Stimulated activated CD4-positive, alpha-beta T cell treated with anti-CD3 and anti-CD28 coated beads, Interleukin-15, amount 100 ng/mL, for 1 hour (primary cell): ENCODE results near the gene MPP2.
A peak's percentile ranks its signal among the peaks of the same experiment; 100 is the strongest.
"Not testable (repeated sequence)": the region's sequence is repeated elsewhere in the genome, so short reads cannot be mapped to it uniquely, and the experiment has no call there.

Experiments
- DNase-seq, 2 donors: peaks; one replicate each; pipeline ENCODE4 v3.0.0-alpha.2; 2020; ENCODE audit warnings: low read depth in 1 of 2, low spot score in 1 of 2

MPP2 gene

GRCh38 chr17:43931062-43931571 is 23.8 kb upstream of the MPP2 start:
- DNase-seq = no peak

DNA sequence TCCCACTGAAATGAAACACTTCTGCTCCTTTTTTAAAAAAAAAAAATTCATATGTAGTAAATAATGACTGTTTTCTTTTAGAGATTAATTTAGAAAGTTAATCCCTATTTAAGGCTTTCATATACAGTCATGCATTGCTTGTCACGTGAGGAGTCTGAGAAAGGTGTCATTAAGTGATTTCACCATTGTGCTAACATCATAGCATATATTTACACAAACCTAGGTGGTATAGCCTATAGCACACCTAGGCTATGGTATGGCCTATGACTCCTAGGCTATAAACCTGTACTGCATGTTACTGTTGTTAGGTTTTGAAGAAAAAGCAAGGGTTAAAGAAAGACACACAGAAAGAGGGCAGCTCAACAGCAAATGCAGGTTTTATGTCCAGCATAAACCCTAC is 21.3 kb upstream of the MPP2 start:
- DNase-seq = no peak

DNA sequence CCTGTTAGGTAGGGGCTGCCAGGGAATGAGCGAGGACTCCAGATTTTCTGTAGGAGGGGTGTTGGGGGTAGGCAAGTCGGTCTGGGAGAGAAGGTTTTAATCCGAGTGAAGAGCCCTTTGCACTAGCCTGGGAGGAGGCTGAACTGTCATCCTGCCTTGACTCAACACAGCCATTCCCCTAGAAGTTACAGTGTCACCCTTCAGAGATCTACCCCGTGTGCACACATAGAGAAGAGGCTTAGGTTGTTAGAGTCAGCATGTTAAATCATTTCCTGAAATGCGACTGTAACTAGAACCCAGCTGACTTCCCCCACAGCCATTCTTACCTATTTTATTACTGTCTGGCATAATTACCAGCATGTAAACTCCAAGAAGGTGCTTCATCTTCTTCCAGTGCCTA is 20.6 kb upstream of the MPP2 start:
- DNase-seq = not testable (repeated sequence)

DNA sequence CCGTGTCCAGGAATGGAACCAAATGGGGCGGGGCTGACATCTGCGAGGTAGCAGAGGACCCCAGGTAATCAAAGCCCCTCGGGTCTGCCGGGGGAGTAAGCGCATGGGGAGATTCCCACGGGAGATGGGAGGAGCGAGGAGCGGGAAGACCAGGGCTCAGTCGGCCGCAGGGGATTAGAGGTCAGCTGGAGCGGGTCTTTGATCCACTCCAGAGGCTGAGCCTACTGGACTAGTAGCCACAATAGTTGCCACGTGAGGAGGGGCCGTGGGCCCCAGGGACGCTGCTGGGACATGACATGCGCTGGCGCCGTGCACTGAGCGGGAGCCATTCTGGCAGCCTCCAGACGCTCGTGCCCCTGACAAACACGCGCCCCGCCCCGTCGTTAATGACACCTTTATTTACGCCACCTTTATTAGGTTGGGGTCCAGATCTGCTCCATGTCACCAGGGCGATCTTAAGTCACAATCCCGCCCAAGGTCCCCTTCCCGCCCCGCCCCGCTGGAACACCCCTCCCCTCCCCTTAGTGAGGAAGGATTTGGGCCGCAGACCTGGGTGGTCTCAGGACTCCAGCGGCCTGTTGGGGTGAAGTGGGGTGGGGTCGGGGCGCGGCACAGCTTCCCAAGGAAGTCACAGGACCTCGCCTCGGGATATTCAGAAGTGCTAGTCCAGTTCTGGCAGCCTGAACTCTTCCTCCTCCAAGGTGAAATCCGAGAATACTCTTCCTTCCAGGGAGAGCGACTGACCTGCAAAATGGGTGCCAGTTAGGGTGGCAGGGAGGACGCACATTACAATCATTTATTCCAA is 19.9 kb upstream of the MPP2 start:
- no peak for DNase-seq

- DNase-seq = no peak
Measured at GRCh38 chr17:43924558-43924957, 17.2 kb upstream of the MPP2 start.

DNA sequence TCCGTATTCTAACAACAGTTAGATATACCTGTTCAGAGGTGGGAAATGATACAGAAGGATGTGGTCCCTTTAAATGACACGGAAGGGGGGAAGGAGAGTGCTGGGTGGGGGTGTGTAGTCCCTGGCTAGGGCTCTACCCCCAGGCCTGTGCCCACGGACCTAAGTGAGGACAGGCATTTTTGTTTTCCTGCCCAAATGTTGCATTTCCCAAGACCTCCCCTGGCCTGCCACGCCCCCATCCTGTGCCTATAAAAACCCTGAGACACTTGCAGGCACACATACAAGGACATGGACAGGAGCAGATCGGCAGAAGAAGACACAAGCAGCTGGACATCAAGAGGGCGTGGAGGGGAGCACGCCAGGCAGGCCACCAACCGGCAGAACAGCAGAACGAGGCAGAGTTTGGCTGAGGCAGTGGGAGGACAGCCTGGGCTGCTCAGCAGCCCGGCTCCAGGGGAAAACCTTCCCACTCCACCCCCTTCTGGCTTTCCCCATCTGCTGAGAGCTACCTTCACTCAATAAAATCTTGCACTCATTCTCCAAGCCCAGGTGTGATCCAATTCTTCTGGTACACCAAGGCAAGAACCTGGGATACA is 13.3 kb upstream of the MPP2 start:
- DNase-seq = no peak

- DNase-seq = no peak
Measured at GRCh38 chr17:43918026-43918389, 10.7 kb upstream of the MPP2 start.

DNA sequence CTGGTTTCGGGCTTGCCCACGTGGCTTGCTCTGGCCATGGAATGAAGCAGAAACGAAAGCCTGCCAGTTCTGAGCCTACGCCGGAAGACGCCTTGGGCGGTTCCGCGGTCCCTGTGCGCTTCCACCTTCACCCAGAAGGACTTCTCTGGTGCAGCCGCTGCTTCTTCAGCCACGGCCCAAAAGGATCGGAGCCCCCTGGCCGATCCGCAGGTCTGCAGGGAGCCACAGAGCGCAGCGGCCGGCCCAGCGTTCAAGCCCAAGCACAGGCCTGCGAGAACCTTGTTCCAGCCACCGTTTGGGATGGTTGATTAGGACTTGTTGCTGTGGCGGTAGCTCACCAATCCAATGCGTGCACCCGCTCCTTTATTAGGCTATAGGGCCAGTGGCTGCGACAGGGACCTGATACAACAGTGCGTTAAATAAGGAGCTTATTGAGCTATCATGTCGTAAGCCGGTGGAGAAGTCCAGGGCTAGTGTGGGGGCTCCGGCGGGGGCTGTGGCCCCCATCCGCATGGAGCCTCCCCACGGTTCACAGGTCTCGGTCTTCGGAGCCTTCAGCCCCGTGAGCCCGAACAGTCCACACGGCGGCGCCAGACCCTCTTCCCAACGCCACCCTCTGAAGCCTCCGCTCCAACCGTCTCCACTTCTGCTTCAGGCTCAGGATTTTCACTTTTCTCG is 10.2 kb upstream of the MPP2 start:
- peak in 1 of 2 donors; percentile 34 for DNase-seq

DNA sequence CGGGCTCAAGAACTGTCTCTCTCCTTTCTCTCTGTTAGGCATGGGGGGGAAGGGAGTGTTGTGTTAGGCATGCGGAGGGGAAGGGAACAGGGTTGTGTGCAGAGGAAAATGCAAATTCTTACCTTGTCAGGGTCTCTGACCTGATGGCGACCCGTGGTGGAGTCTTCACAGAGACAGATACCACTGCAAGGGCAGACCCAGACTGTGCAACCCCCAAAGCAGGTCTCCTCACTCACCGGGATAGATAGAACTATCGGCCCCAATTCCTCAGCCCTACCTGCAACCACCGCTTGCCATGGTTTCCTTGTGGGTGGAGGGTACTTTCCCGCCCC is 9.6 kb upstream of the MPP2 start:
- no peak for DNase-seq

DNA sequence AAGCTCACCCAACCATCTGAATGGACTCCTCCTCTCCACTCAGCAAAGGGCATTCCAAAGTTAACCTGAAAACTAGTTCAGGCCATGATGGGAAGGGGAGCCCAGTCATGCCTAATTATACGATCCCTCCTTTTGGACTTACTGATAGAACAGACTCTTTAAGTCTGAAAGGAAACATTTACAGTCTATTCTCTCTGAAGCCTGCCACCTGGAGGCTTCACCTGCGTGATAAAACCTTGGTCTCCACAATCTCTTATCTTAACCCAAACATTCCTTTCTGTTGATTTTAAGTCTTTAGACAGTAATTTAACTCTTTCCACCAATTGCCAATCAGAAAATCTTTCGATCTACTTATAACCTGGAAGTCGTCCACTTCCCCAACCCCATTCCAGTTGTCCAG is 9.0 kb upstream of the MPP2 start:
- no peak for DNase-seq

GRCh38 chr17:43915559-43915958 is 8.2 kb upstream of the MPP2 start:
- no peak for DNase-seq

- DNase-seq = no peak
Measured at GRCh38 chr17:43914451-43914850, 7.1 kb upstream of the MPP2 start.

GRCh38 chr17:43913584-43913983 is 6.2 kb upstream of the MPP2 start:
- no peak for DNase-seq

DNA sequence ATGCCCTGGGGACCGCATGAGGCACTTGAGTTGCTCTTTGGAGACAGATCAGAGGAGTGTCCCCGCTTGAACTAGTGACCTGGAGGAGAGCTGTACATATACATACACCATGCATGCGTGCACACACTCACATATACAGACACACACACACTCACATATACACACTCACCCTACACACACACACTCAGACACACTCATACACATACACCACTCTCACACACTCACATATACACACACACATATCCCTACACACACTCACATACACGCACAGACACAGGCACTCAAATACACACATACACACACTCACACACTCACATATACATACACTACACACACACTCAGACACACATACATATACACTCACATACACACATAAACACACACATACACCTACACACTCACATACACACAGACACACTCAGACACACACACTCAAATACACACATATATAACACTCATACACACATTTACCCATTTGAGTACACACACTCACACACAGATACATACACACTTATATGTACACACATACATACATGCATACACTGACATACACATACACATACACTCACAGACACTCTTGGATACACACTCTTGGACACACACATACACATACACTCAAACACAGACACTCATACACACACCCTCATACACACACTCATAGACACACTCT is 5.4 kb upstream of the MPP2 start:
- DNase-seq = no peak

- no peak for DNase-seq
Measured at GRCh38 chr17:43911904-43912303, 4.6 kb upstream of the MPP2 start.

GRCh38 chr17:43909537-43910231 is 2.3 kb upstream of the MPP2 start:
- DNase-seq = no peak

- peak in 1 of 2 donors; percentile 41 for DNase-seq
Measured at GRCh38 chr17:43907998-43908721, 824 bp upstream of the MPP2 start.

DNA sequence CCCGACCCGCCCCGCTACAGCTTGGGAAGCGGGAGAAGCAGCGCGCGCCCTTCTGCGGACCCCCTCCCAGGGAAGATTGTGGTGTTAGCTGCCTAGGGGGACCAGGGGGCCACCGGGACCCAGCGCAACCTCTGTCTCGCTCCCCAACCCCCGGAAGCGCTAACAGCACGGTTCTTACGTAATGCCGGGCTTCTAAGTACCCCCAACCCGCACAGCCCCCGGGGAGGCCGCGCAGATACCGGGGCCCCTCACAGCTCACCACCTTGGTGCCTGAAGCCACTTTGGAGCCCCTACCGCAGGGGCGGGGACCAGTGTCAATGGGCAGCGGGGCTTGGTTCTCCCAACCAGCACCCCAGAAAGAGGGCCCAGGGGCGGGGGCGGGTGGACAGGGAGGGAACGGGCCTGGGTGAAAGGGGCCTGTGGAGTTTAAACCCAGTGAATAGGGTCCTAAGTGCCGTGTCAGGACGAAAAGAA is 348 bp downstream of the MPP2 start:
- DNase-seq = no peak

- DNase-seq = peak in 1 of 2 donors; percentile 26
Measured at GRCh38 chr17:43905985-43906852, 1.1 kb downstream of the MPP2 start.
